HG02610 (cell line): ENCODE results near the gene SGO2.
"Not testable (repeated sequence)": the region's sequence is repeated elsewhere in the genome, so short reads cannot be mapped to it uniquely, and the experiment has no call there.

Source experiments
- ATAC-seq: cut with Tn5 transposase; IDR thresholded peaks from one replicate; pipeline ENCODE4 v1.9.1; 2021; ENCODE audit warnings: mild to moderate bottlenecking, moderate library complexity; ENCODE audit not compliant: unreplicated experiment

The SGO2 gene

DNA sequence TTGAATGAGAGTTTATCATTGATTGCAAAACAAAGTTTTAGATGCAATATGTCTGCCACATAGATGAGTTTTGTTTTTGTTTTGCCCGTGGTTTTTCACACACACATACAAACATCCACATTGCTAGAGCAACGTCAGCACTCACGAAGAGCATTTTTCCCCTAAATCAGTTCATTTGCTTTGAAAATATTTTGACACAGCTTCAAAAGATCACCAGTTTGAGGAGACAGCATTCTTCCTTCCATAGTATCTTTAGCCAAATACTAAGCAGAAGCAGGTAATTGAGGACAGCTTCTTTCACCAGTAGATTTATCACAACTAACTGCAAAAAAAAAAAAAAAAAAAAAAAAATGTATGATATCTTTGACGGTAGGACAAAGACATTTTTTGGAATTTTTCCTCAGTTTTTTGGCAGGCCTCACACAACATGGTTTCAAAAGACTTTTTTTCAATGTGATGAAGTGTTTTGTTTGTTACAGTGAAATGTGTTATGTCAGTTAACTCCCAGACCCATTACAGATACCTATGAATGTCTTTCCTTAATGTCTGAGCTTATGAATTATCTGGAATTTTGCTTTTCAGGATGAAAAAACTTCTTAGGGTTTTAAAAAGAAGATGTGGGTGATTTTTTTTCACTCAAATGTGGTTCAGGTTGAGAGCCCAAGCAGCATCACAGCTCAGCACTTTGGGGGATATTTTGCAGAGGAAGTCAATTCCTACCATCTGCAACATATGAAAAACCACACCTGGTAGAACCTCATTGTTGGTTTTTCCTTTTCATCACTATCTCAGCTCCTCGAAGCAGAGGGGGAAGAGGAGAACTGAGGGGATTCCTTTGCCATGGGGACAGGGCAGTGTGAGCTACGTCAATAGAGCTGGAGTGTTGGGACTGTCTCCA lies 91.4 kb downstream of the SGO2 start:
- peak; percentile 44 for ATAC-seq

DNA sequence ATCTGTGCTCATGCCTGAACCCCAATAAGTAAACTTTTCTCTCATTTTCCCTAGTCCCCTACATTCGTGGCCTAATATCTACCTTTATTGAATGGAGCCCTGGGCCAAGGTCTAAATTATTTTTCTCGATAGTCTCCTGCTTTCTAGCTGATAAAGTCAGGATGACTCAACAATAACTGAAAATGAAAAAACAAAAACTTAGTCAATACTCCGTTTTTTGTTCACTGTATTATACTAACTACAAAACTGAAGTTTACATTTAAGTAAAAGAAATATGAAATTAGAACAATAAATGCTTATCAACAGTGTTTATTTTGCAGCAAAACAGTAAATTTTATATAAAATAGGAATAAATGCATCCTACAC lies 92.0 kb downstream of the SGO2 start:
- no peak for ATAC-seq

DNA sequence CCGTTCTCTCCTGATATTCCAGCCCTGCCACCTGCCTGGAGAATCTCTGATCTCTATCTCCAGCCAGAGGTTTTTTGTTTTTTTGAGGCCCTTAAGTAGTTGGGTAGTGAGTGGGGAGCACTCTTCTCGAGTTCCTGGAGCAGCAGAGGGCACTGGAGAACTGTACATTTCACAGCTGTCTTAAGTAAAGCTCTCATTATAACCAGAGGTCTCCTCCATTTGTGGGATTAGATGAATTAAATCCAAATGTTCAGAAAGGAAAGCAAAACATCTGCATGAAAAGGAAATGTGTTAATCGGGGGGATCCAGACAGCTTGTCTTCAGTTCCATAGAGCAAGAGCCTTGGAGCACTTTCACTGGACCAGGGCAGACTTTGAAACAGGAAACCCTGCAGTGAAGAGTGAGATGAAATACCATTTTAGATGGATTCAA lies 92.6 kb downstream of the SGO2 start:
- no peak for ATAC-seq

DNA sequence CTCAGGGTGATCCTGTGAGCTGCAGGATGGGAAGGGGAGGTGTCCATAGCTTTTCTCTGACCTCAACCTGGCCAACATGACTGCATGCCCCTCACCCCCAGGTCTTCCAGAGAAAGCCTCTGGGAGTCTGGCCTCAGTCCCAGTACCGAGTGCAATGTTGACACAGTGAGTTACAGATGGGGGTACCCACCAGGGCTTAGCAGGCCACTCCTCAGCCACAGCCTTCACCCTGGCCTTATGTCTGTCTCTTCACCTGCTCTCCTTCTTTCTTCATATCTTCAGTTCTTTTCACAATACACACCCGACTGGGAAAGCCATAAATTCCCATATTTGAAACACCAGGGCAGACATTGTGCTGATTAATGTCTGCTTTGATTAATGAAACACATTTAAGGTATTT lies 93.3 kb downstream of the SGO2 start:
- no peak for ATAC-seq

DNA sequence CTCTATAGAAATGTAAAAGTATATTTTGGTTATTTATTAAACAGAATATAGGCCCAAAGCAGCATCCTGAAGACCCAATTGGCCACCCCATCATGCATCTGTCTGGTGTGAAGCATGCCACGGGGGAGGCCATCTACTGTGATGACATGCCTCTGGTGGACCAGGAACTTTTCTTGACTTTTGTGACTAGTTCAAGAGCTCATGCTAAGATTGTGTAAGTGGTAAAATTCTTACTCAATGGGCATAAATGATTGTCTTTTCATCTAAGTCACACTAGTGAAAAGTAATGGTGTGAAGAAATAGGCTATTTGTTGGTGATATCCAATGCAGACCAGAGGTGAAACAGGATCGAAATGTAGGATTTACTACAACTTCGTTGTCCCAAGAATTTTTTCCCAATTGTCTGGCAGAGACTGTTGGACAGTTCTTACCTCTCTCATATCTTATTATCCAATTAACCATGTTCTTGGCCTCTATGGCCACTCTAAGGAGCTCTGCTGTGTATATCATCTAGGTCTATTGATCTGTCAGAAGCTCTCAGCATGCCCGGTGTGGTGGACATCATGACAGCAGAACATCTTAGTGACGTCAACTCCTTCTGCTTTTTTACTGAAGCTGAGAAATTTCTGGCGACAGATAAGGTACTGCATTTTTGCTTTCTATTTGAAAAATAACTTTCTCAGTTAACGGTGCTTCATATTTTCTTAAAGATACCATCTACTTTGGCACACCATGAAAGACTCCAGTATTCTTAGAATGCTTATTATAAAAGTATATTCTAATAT lies 94.8 kb downstream of the SGO2 start:
- no peak for ATAC-seq

DNA sequence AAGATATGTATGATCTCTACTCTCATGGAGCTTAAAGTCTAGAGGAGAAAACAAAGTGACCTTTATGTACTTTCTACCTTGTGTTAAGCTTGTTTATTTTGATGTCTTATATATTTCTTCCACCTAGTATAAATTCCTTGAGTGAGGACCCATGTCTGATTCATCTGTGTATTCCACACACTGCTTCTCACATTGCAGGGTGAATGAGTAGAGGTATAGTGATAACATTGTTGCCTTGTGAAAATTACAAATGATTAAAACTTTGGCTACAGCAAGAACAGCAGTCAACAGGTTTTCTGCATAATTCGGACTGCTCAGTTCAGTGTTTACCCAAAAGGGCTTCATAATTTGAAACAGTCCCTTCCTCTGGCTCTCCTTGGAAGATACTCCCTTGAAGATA lies 96.1 kb downstream of the SGO2 start:
- ATAC-seq, result no peak

DNA sequence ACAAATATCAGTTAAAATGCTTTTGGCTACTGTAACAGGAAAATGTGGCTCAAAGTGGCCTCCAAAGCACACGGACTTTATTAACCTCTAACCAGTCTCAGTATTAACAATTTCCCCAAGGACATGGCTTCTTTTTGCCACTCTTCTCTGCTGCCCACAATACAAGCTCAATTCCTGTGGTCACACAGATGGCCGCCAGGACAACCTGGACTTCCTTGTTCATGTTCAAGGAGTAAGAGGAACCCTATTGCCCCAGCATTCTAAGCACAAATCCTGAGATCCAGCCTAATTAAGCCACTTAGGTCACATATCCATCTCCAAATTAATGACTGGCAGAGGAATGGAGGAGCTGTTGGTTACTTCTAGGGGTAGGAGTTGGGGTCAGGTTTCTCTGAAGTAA lies 98.0 kb downstream of the SGO2 start:
- ATAC-seq, result no peak

DNA sequence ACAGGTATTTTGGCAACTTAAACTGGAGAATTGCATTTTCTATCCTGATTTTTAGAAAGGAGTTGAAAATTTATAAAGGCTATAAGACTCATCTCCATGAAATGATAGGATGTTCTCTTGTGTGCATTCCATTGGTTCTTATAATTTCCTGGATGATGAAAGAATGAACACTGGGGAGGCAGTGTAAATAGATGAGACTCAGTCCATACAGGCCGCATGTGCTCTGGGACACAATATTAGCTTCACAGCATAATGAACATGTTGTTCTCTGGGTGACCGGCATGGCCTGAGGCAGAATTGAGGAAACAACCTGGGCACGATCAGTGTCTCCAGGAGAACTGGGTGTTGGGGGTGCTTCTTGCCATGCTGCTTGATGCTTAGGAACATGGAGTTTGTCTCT lies 98.7 kb downstream of the SGO2 start:
- ATAC-seq, result no peak

DNA sequence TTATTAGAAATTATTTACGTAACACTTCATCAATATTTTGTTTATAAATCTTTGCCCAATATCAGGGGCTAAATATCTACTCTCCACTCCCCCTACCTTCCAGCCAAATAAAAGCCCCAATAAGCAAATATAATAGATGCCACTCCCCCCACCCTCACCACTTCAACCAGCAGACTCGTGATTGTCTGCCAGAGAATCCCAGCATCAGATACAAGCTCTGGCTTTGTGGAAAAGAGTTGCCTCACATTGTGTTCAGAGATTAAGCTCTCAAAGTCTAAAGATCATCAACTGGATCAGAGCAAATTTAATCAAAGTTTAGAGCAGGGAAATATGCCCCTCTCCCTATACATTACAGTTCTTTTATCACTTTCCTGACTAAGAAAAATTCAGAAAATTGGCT lies 99.3 kb downstream of the SGO2 start:
- no peak for ATAC-seq

DNA sequence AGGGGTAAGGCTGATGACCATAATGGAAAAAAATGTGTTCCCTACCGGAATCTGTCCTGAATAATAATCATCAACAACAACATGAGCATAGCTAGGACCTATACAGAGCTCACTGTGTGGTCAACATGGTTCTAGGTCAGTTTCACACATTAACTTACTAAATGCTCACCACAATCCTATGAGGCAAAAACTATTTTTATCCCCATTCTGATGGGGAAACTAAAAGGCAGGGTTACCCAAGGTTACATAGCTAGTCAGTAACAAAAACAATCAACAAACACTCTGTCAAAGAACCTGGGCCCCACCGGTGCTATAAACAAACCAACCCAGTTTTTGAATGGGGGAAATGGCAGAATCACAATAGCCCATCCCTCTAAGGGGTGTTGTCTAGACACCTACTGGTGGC lies 100.0 kb downstream of the SGO2 start:
- no peak for ATAC-seq

DNA sequence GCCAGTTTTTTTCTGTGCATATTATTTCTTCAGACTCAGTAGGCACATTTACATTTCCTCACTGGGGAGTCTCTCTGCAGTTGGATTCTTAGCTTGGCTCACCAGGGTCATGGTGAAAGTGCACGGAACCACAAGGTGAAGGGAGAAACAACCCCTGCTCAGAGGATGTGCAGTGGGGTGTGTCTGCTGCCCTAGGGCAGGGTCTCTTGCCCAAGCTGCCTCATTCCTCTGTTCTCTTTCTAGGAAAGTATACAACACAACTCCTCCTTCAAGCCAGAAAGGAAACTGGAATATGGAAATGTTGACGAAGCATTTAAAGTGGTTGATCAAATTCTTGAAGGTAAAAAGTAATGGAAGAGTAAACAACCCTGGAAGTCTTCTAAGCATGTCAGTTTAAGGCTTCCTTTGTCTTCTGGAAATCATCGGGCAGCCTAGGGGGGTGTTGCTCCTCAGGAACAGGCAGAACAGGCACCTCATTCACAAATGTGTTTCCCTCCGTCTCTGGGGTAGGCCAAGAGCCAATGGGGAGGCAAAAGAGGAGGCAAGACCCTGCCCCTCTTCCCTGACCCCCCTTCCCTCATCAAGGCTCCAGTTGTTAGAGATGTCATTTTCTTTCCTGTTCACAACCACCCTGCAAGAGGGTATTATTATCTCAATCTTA lies 101.2 kb downstream of the SGO2 start:
- no peak for ATAC-seq

DNA sequence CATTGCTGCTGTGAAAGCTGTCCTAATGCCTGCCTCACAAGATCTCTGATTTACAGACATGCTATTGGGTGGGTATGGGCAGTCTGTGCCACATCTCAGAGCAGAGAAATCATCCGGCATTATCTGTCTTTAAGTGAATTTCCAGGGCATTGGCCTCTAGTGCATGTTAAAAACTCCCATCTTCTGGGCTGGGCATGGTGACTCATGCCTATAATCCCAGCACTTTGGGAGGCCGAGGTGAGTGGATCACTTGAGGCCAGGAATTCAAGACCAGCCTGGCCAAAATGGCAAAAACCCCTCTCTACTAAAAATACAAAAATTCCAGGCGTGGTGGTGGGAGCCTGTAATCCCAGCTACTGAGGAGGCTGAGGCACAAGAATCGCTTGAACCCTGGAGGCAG lies 102.5 kb downstream of the SGO2 start:
- not testable (repeated sequence) for ATAC-seq

DNA sequence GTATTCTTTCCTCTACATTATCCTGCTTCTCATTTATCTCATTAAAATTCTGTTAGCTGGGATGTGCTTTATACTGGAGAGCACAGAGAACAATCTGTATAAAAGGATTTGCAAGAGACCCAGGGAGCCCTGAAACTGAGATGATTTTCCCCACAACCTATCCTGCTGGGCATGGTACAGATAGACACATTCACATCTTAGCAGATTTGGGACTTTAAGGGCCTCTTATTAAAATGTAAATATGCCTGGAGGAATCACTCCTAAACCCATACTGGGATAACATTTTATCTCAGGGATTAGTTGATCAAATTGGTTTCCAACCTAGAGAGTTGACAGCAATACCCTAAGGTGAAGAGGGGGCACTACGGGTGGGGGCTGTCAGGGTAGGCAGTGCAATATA lies 105.3 kb downstream of the SGO2 start:
- ATAC-seq, result no peak
